ENCODE measurements around the gene SSBP1. TPM values are rescaled to one million over a fixed set of nuclear protein-coding genes. Genes with fewer than 3 reads are reported as not detected.
"Not testable (repeated sequence)": the region's sequence is repeated elsewhere in the genome, so short reads cannot be mapped to it uniquely, and the experiment has no call there.

Gene SSBP1
- total RNA-seq (2021; fragmentation: NEBNext Ultra II Directional; extraction: Animal tissue kit (Norgen Biotek cat#: 25700)): 100 to 1,000 TPM; 122 to 180 (median 147) TPM
- long read RNA-seq, transcript SSBP1-206 (7 exons, 630 nt): minor isoform, 9 of 163 reads
- long read RNA-seq, transcript SSBP1-214 (7 exons, 636 nt): minor isoform, 18 of 163 reads
- long read RNA-seq, transcript SSBP1-201 (7 exons, 687 nt): major isoform, 126 of 163 reads
- long read RNA-seq, partial matches to known transcripts: 4 of 163 reads
- long read RNA-seq, other reads (novel, unspliced or antisense): 2 of 163 reads

- no peaks in the 10 kb centered on the region for H3K9me3 Mint-ChIP-seq
- H3K27me3 Mint-ChIP-seq (ENCODE audit: insufficient read depth): no peaks in the 10 kb centered on the region
- peak within 1 kb of the TSS; percentile 99 for H3K4me3 Mint-ChIP-seq
- peak; percentile 94 for DNase-seq
- peak within 1 kb of the TSS; percentile 97 for H3K27ac Mint-ChIP-seq
- H3K36me3 Mint-ChIP-seq (ENCODE audit: low read depth): peaks cover 24% of the 10 kb centered on the region
- peaks cover 32% of the 10 kb centered on the region for H3K4me1 Mint-ChIP-seq (ENCODE audit: low read depth)
- TF ChIP-seq, protein P1, sequence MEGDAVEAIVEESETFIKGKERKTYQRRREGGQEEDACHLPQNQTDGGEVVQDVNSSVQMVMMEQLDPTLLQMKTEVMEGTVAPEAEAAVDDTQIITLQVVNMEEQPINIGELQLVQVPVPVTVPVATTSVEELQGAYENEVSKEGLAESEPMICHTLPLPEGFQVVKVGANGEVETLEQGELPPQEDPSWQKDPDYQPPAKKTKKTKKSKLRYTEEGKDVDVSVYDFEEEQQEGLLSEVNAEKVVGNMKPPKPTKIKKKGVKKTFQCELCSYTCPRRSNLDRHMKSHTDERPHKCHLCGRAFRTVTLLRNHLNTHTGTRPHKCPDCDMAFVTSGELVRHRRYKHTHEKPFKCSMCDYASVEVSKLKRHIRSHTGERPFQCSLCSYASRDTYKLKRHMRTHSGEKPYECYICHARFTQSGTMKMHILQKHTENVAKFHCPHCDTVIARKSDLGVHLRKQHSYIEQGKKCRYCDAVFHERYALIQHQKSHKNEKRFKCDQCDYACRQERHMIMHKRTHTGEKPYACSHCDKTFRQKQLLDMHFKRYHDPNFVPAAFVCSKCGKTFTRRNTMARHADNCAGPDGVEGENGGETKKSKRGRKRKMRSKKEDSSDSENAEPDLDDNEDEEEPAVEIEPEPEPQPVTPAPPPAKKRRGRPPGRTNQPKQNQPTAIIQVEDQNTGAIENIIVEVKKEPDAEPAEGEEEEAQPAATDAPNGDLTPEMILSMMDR (IDR thresholded peaks at IDR 0.05): peak; percentile 86
These were observed at the start of gene SSBP1 for GRCh38 chr7:141737836-141738591. Gene SSBP1 (plus strand): TSS chr7:141738358. CDS start chr7:141739167, 809 bp downstream.

DNA sequence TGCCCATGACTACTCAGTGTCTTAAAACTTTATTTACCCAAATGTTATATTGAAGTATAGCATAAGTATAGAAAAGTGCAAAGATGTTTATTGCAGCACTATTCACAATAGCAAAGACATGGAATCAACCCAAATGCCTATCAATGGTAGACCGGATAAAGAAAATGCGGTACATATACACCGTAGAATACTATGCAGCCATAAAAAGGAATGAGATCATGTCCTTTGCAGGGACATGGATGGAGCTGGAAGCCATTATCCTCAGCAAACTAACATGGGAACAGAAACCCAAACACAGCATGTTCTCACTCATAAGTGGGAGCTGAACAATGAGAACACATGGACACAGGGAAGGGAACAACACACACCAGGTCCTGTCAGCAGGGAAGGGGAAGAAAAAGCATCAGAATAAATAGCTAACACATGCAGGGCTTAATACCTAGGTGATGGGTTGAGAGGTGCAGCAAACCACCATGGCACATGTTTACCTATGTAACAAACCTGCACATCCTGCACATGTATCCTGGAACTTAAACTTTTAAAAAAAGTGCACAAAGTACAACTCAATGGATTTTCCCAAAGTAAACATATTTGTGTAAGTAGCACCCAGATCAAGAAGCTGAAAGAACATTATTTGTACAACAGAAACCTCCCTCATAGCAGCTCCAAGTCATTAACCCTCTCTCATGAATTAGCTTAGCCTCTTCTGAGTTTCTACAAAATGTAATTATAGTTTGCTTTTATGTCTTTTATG is 48.9 kb upstream of the SSBP1 start:
- H3K9me3 Mint-ChIP-seq; DNase-seq; H3K36me3 Mint-ChIP-seq (ENCODE audit: low read depth); H3K4me1 Mint-ChIP-seq (ENCODE audit: low read depth); H3K27ac Mint-ChIP-seq; H3K27me3 Mint-ChIP-seq (ENCODE audit: insufficient read depth); H3K4me3 Mint-ChIP-seq: not testable (repeated sequence)

- Mint-ChIP-seq H3K27me3 (ENCODE audit: insufficient read depth) (no peaks in the 10 kb centered on the region), H3K4me1 (ENCODE audit: low read depth) (peaks cover 11% of the 10 kb centered on the region), H3K27ac (no peak overlapping the region), H3K4me3 (no peak overlapping the region), H3K36me3 (ENCODE audit: low read depth) (no peaks in the 10 kb centered on the region), H3K9me3 (no peaks in the 10 kb centered on the region)
- TF ChIP-seq, protein P1 (IDR thresholded peaks at IDR 0.05): no peak
- DNase-seq: no peak
These were observed 46.6 kb upstream of the SSBP1 start for GRCh38 chr7:141691540-141691939.

- Mint-ChIP-seq H3K4me1 (ENCODE audit: low read depth) (peaks cover 11% of the 10 kb centered on the region), H3K27ac (no peak overlapping the region), H3K36me3 (ENCODE audit: low read depth) (no peaks in the 10 kb centered on the region), H3K9me3 (no peaks in the 10 kb centered on the region), H3K4me3 (no peak overlapping the region), H3K27me3 (ENCODE audit: insufficient read depth) (no peaks in the 10 kb centered on the region)
- TF ChIP-seq, protein P1 (IDR thresholded peaks at IDR 0.05): no peak
- DNase-seq: no peak
These were observed 46.2 kb upstream of the SSBP1 start for GRCh38 chr7:141691961-141692360.

DNA sequence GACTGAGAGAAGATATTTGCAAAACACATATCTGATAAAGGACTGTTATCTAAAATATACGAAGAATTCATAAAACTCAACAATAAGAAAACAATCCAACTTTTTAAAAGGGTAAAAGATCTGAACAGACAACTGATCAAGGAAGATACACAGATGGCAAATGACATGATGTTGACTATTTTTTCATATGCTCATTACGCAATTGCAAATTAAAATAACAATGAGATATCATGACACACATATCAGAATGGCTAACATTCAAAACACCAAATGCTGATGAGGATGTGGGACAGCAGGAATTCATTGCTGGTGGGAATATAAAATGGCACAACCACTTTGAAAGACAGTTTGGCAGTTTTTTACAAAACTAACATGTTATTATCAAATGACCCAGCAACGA is 45.1 kb upstream of the SSBP1 start:
- no peak for DNase-seq
- Mint-ChIP-seq H3K9me3 (no peaks in the 10 kb centered on the region), H3K4me3 (no peak overlapping the region), H3K36me3 (ENCODE audit: low read depth) (no peaks in the 10 kb centered on the region), H3K27me3 (ENCODE audit: insufficient read depth) (no peaks in the 10 kb centered on the region), H3K27ac (no peak overlapping the region), H3K4me1 (ENCODE audit: low read depth) (peaks cover 19% of the 10 kb centered on the region)
- TF ChIP-seq, protein P1 (IDR thresholded peaks at IDR 0.05): no peak

Measured in HFFc6 (cell line).